IMR-90 (cell line): Measurements from ENCODE around the gene DLGAP4. TPM values are rescaled to one million over a fixed set of nuclear protein-coding genes. Genes with fewer than 3 reads are reported as not detected.

ENCODE experiments used
- ATAC-seq: fragments of 200-7000 bp; cut with Tn5 transposase; 2 replicates; pipeline ENCODE4 v1.9.1; 2020; ENCODE audit warnings: low read depth, mild to moderate bottlenecking, moderate library complexity
- BruUV-seq: library from RNA; stranded (reverse); fragments of 400-500 nt; replicated peaks from 2 replicates; lab custom pipeline; 2021; lab: Mats Ljungman, UMichigan
- CTCF ChIA-PET: fragments of 300-600 bp; formaldehyde crosslinking; extraction: SDS; loops from one replicate; lab custom pipeline; 2021; ENCODE audit warnings: antibody characterized with exemption; lab: Yijun Ruan, JAX
- POLR2A ChIA-PET: fragments of 300-600 bp; sonication (Branson Sonifier 250); formaldehyde crosslinking; loops from one replicate; lab custom pipeline; 2022; ENCODE audit warnings: antibody characterized with exemption; ENCODE audit not compliant: unreplicated experiment; lab: Charles Lee
- DNase-seq: peaks from one replicate; pipeline ENCODE4 v3.0.0; 2013
- H2AFZ ChIP-seq: replicated peaks from 2 replicates; pipeline ENCODE3; 2013; ENCODE audit warnings: low read length, mild to moderate bottlenecking; ENCODE audit not compliant: poor library complexity
- H2AK5ac ChIP-seq: 2 replicates; pipeline ENCODE4 v1.6.1; 2013; ENCODE audit warnings: low read depth, low read length, inconsistent platforms
- H2AK9ac ChIP-seq: replicated peaks from 2 replicates; pipeline ENCODE3; 2013; ENCODE audit warnings: mild to moderate bottlenecking, low read depth, low read length, moderate library complexity; ENCODE audit not compliant: poor library complexity
- H2BK120ac ChIP-seq: 2 replicates; pipeline ENCODE4 v1.6.1; 2013; ENCODE audit warnings: low read depth, low read length, inconsistent platforms
- H2BK15ac ChIP-seq: 3 replicates; pipeline ENCODE4 v1.6.1; 2013; ENCODE audit warnings: low read depth, low read length, inconsistent platforms
- H2BK20ac ChIP-seq: 2 replicates; pipeline ENCODE4 v1.6.1; 2013; ENCODE audit warnings: low read depth, mild to moderate bottlenecking, inconsistent platforms, low read length, moderate library complexity
- H2BK5ac ChIP-seq: 2 replicates; pipeline ENCODE4 v1.6.1; 2013; ENCODE audit warnings: mild to moderate bottlenecking, low read depth, low read length, inconsistent platforms; ENCODE audit not compliant: poor library complexity, severe bottlenecking
- H3K14ac ChIP-seq: replicated peaks from 2 replicates; pipeline ENCODE4 v1.6.1; 2013; ENCODE audit warnings: low read depth, low read length, inconsistent platforms
- H3K18ac ChIP-seq: 2 replicates; pipeline ENCODE4 v1.6.1; 2013; ENCODE audit warnings: low read depth, low read length, control low read depth
- H3K23ac ChIP-seq: 2 replicates; pipeline ENCODE4 v1.6.1; 2013; ENCODE audit warnings: low read depth, low read length, inconsistent platforms
- H3K27ac ChIP-seq: 2 replicates; pipeline ENCODE4 v1.5.1; 2013; ENCODE audit warnings: mild to moderate bottlenecking, control low read depth, low read length; ENCODE audit not compliant: insufficient read depth
- H3K27me3 ChIP-seq: 2 replicates; pipeline ENCODE4 v1.6.1; 2013; ENCODE audit warnings: low read length; ENCODE audit not compliant: control insufficient read depth, insufficient read depth
- H3K36me3 ChIP-seq: 2 replicates; pipeline ENCODE4 v1.6.1; 2013; ENCODE audit warnings: low read length, mixed read lengths; ENCODE audit not compliant: control insufficient read depth, insufficient read depth
- H3K4ac ChIP-seq: 2 replicates; pipeline ENCODE4 v1.6.1; 2013; ENCODE audit warnings: low read depth, low read length, inconsistent platforms
- H3K4me1 ChIP-seq: 2 replicates; pipeline ENCODE4 v1.6.1; 2013; ENCODE audit warnings: low read length, mixed read lengths; ENCODE audit not compliant: control insufficient read depth, insufficient read depth
- H3K4me2 ChIP-seq: 2 replicates; pipeline ENCODE4 v1.6.1; 2013; ENCODE audit warnings: low read depth, mild to moderate bottlenecking, control low read depth, low read length, moderate library complexity
- H3K4me3 ChIP-seq: 2 replicates; pipeline ENCODE4 v1.5.1; 2013; ENCODE audit warnings: low read depth, mild to moderate bottlenecking, control low read depth, low read length, moderate library complexity; ENCODE audit not compliant: insufficient read depth
- H3K56ac ChIP-seq: 2 replicates; pipeline ENCODE4 v1.6.1; 2013; ENCODE audit warnings: low read length, inconsistent platforms; ENCODE audit not compliant: insufficient read depth; ENCODE audit errors: extremely low read depth
- H3K79me1 ChIP-seq, 2 experiments: 2 replicates each; pipeline ENCODE4 v1.6.1; 2013; ENCODE audit warnings: low read length in 2 of 2, inconsistent platforms in 1 of 2, low read depth in 1 of 2
- H3K9ac ChIP-seq: 2 replicates; pipeline ENCODE4 v1.6.1; 2013; ENCODE audit warnings: low read depth, low read length, control low read depth
- H3K9me1 ChIP-seq: 2 replicates; pipeline ENCODE4 v1.6.1; 2013; ENCODE audit warnings: low read length, inconsistent platforms; ENCODE audit not compliant: insufficient read depth
- H3K9me3 ChIP-seq: 2 replicates; pipeline ENCODE4 v1.6.1; 2013; ENCODE audit warnings: low read length; ENCODE audit not compliant: control insufficient read depth, insufficient read depth
- H4K20me1 ChIP-seq: 2 replicates; pipeline ENCODE4 v1.6.1; 2013; ENCODE audit warnings: low read length, inconsistent platforms; ENCODE audit not compliant: insufficient read depth
- H4K5ac ChIP-seq: 2 replicates; pipeline ENCODE4 v1.6.1; 2013; ENCODE audit warnings: mild to moderate bottlenecking, low read depth, low read length, control low read depth
- H4K8ac ChIP-seq, 2 experiments: 2 replicates each; pipeline ENCODE4 v1.6.1; 2013; ENCODE audit warnings: low read depth in 2 of 2, low read length in 2 of 2, control low read depth in 1 of 2, inconsistent platforms in 1 of 2
- H4K91ac ChIP-seq: 2 replicates; pipeline ENCODE4 v1.6.1; 2013; ENCODE audit warnings: low read depth, low read length, inconsistent platforms; ENCODE audit not compliant: insufficient read depth
- POLR2A ChIP-seq: IDR thresholded peaks from 2 replicates; pipeline ENCODE4 v1.6.1; 2012; ENCODE audit warnings: mild to moderate bottlenecking, low read depth, low read length
- WGBS, 2 experiments: methylation state at CpG; one replicate each; pipeline versions ENCODE4 v1.1.5 to v1.1.7; 2013; ENCODE audit warnings: missing lambda C conversion rate in 2 of 2; ENCODE audit not compliant: insufficient read length in 1 of 2; ENCODE audit errors: extremely low coverage in 2 of 2; 5-methylcytosine and 5-hydroxymethylcytosine counted together
- dilution Hi-C: fragments of 300-500 bp; cut with HindIII; formaldehyde crosslinking; loops from one replicate; pipeline ENCODE4 v1.14.3; 2018; ENCODE audit warnings: low sequenced_read_pairs; ENCODE audit not compliant: unreplicated experiment
- in situ Hi-C: fragments of 300-500 bp; cut with MboI; formaldehyde crosslinking; loops from 3 replicates; pipeline ENCODE4 v1.14.3; 2019; ENCODE audit warnings: low sequenced_read_pairs, inconsistent platforms, mixed read lengths
- intact Hi-C: fragments of 100-400 bp; cut with micrococcal nuclease; formaldehyde crosslinking; loops from 2 replicates; pipeline ENCODE4 v1.10.0; 2022
- polyA plus RNA-seq, 3 experiments: library from polyadenylated mRNA; depleted of rRNA; stranded (reverse); fragments of >200 nt; gene quantifications; 2 replicates each; pipeline ENCODE4 v1.2.3, GENCODE V29; 2012; ENCODE audit warnings: low replicate concordance in 1 of 3
- total RNA-seq: library from RNA; depleted of rRNA; stranded (reverse); fragments of >200 nt; gene quantifications from 2 replicates; pipeline ENCODE4 v1.2.3, GENCODE V29; 2012

The DLGAP4 gene
- total and polyA plus RNA-seq, 2 of the 4 experiments (the other 2 are of a cell fraction): 32.3 to 73.2 TPM

- H3K4me3 ChIP-seq: no peak overlapping the region
- no peak overlapping the region for H4K5ac ChIP-seq
- H3K9me1 ChIP-seq: peaks cover 10% of the 10 kb centered on the region
- no peak overlapping the region for H2AFZ ChIP-seq
- H3K4me1 ChIP-seq: no peaks in the 10 kb centered on the region
- ChIA-PET CTCF (no interaction called here), POLR2A (no interaction called here)
- no peak overlapping the region for H3K9ac ChIP-seq
- H3K27me3 ChIP-seq: no peaks in the 10 kb centered on the region
- H2AK9ac ChIP-seq: no peak overlapping the region
- dilution Hi-C loops: no loop called here
- no peak overlapping the region for H3K56ac ChIP-seq
- H3K36me3 ChIP-seq: peaks cover 19% of the 10 kb centered on the region
- H4K91ac ChIP-seq: no peak overlapping the region
- peaks cover 0 to 2% of the 10 kb centered on the region in 2 experiments; a peak in 2 of 4 replicates for H3K79me1 ChIP-seq
- peaks cover 1% of the 10 kb centered on the region; the same call in 1 of the 2 replicates for H4K20me1 ChIP-seq
- intact Hi-C loops: no loop called here
- no peak for TF ChIP-seq POLR2A
- H3K14ac ChIP-seq: no peak overlapping the region
- H3K4ac ChIP-seq: no peak overlapping the region
- in situ Hi-C loops: no loop called here
- ATAC-seq (no peak), DNase-seq (no peak)
- no peaks in the 10 kb centered on the region for H3K9me3 ChIP-seq
- H2BK5ac ChIP-seq: no peak overlapping the region
- BruUV-seq: no TSS peak
- no peak overlapping the region for H4K8ac ChIP-seq
- H3K27ac ChIP-seq: no peak overlapping the region
- WGBS, 2 experiments: 80% methylated on average over 2 of the region's 10 CpGs; no CpG with 5 or more reads in 1 of the 2 experiments
- H2BK120ac ChIP-seq: no peak overlapping the region
- no peak overlapping the region for H3K4me2 ChIP-seq
- H3K23ac ChIP-seq: no peak overlapping the region
- no peak overlapping the region for H2BK15ac ChIP-seq
- no peak overlapping the region for H3K18ac ChIP-seq
- no peak overlapping the region for H2BK20ac ChIP-seq
- H2AK5ac ChIP-seq: no peak overlapping the region
These were observed 226.2 kb downstream of the DLGAP4 start for GRCh38 chr20:36532388-36532787.
